Measurements from ENCODE around the gene ANKRD33.

The ANKRD33 gene

DNA sequence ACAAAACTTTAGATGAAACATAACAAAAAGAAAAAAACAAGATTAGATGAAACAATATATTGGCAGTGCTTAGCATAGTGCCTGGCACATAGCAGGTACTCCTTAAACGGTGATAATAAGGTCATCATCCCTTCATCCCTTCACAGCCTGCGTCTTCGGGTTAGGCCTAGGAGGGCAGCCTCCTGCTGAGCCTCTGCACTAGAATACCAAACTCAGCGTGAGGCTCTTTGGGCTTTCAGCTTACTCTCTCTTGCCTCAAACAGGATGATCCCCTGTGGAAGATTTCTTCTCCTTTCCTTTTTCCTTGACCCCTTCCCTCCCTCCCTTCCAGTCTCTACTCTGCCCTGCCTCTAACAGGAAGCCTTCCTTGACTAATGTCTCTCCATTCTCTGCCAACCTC is 25.0 kb upstream of the ANKRD33 start:
- no peak for DNase-seq

DNA sequence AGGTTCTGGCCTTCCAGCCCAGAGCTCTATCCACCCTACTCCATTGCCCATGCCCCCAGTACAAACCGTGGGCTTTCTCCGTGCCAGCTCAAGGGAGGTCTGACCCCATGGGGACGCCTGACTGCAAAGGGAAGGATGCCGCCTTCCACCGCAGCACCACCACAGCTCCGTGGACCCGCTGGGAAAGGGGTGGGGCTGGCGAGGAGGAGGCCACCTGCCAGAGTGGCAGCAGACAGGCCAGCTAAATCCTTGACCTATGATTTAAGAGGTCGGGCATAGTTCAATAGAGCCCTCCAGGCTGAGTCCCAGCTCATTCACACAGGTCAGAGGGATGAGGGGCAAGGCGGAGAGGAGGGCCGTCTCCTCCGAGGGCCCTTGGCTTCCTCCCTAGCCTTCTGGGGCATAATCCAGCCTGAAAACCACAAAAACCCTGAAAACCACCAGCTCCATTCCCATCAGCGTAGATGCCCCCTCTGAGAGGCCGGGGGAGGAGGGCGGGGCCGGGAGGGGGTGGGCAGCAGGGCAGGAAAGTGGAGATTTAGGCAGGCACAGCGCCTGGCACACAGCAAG is 24.5 kb upstream of the ANKRD33 start:
- no peak for DNase-seq

DNA sequence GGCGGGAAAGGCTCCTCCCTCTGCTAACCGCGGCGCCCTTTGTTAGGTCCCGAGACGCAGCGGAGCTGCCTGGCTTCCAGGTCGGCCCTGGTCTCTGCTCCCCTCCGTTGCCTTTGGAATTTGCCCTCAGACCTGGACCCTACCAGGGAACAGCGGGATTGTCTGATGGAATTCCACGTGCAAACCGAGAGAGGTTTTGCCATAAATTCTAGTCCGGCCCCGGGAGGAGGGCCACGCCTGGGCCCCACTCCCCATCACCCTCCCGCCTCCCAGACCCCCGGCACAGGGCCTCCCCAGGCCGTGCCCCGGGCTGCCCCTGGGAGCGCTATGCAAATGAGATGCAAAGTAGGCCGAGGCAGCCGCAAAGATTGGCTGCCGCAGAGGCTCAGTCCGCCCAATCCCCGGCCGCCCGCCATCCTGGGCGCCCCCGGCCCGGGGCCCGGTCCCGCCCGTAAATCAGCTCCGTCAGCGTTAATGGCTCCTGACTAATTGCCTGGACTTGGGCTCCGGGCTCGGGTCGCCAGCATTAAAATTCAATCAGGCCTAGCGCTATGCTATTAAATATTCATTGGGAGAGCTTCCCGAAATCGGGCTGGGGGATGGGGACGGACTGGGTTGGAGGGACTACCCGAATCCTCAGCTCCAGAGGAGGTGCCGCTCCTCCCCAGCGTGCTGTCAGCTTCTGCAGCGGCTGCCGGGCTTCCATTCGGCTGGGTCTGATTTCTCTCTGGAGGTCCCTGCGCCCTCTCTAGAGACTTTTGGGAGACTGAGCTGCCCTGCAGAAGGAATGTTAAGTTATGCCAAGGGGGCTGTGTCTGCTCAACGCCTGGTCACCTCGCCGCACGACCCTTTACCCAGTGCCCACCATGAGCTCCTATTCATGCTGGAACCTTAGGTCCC is 23.7 kb upstream of the ANKRD33 start:
- DNase-seq = no peak

DNA sequence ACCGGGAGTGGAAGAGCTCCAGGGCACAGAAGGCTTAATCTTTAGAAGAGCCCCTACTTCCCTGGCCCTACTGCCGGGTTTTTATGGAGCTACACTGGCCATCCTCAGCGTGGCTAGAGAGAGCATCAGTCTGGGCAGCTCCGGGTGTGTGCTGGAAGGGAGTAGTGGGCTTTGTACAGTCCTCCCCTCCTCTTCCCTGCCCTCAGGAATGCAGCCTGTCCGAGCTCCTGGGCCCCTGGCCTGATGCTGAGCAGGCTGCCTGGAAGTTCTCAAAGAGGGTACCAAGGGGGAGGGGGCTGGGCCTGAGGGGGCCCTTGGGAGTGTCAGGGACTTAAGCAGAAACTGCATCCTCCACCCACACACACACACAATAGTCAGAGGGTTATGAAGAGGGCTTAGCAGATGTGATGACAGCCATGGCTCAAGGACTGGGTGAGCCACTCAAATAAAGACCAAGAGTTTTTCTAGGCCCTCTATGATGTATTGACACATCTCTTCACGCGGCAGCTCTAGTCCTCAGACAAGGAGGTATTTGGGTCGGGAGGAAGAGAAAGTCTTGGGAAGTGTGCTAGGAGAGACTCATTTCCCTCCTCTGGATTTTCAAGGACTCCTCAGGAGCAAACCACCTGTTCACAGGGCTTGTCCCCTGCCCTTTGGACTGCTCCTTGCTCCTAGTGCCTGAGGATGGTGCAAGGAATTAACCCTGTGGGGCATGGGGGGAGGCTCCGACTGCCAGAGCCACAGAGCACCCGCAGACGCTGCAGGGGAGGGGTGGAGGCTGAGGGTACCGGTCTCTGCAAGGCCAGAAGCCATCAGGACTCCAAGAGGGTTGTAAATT is 22.9 kb upstream of the ANKRD33 start:
- no peak for DNase-seq

DNA sequence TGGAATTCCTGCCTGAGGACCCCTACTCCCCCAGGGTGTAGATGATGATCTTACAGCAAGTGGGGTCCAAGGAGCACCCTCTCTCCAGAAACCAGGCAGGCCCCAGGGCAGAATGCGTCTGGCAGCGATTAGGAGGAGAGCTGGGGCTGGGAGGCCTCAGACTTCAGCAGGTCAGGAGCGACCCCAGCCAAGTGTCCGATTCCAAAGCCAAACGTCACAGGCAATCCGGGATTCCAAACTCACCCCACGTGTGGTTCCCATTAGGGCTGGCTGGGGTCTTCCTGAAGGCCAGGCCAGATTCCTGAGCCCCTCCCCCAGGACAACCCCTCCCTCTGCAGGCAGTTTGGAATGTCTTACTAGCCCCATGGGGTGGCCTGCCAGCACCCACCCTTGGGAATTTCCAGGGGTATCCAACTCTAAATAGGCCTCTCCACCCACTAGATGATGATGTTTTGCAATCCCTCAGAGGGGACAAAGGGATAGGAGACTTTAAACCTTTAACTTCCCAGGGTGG is 22.1 kb upstream of the ANKRD33 start:
- no peak for DNase-seq

DNA sequence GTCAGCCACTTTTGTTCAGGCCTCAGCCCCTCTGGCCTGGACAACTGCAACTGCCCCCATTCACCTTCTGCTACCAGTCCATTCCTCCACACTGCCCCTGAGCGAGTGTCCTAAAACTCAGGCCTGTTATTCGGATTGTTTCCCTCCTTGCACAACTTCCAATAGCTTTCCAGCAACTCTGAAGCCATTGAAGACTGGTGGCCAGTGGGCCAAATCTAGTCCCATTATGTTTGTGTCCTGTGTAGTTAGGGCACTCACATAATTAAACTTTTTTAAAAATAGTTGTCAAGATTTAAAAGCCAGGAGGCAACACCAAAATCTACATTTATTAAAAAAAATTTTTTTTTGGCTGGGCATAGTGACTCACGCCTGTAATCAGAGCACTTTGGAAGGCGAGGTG is 21.6 kb upstream of the ANKRD33 start:
- DNase-seq = no peak

DNA sequence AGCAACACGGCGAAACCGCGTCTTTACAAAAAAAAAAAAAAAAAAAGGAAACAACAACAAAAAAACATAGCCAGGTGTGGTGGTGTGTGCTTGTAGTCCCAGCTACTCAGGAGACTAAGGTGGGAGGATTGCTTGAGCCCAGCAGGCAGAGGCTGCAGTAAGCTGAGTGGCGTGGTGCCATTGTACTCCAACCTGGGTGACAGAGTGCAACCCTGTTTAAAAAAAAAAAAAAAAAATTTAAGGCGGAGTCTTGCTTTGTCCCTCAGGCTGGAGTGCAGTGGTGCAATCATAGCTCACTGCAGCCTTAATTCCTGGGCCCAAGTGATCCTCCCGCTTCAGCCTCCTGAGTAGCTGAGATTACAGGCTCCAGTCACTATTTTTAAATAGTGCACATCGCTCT is 21.1 kb upstream of the ANKRD33 start:
- no peak for DNase-seq

DNA sequence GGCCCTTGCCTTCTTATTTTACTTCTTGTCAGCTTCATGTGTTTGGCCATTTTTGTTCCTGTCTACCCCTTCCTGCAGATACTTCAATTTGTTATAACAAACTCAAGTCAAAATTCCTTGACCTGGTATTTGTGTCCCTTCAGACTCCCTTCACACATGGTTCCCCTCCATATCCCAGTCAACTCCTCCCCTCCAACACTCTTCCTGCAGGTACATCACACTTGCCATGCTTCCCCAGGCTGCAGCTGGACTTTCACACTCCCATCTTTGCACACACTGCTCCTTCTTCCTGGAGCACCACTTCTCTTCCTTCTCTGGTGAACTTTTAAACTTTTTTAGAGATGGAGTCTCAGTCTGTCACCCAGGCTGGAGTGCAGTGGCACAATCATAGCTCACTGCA is 20.5 kb upstream of the ANKRD33 start:
- no peak for DNase-seq

DNA sequence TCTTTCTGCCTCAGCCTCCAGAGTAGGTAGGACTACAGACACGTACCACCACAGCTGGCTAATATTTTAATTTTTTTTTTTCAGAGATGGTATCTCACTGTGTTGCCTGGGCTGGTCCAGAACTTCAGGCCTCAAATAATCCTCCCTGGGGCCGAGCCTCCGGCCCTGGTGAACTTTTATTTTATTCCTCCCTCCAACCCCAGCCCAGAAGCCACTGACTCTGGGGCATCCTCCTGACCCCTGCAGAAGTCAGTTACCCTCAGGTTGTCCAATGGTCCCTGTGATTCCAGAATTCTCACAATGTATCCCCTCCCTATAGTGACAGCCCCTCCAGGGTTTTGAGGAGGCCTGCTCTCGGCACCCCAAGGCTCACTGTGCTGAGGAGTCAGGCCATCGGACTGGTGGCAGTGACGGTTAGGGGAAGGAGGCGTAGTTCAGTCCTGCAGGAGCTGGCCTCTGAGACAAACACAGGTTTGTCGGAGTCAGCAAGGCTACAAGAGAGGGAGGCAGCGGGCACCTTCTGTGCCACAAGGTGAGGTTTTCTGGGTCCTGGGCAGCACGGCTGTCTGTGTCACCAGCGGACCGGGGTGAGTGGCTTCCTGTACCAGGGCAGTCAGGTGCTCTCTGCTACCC is 20.0 kb upstream of the ANKRD33 start:
- no peak for DNase-seq

DNA sequence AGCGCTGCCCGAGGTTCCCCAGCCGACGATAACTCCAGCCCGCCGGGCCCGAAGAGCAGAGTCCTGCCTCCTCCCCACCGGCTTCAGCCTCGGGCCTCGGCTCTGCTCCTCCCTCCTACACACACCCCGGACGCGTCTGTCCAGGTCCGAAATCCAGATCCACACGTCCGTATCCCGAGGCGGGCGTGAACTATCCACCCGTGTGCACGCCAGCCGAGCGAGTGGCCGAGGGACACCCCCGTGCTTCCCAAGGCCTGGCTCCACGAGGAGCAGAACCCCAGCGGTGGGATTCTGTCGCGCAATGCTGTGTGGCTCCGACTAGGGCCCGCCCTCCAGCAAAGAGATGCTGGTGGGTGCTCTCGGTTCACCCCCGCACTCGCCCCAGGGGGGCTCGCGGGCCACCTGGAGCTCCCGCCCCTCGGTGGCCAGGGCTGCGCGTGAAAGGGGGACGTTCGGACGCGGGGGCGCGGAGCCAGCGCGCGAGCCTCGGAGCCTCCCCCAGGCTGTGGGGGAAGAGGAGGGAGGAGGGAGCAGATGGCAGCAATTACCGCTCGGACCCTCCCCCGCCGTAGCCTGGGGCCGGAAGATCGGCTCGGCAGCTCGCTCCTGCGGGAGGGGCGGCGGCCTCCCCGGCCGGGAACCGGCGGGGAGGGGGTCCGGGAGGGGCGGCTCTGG is 18.9 kb upstream of the ANKRD33 start:
- no peak for DNase-seq

DNA sequence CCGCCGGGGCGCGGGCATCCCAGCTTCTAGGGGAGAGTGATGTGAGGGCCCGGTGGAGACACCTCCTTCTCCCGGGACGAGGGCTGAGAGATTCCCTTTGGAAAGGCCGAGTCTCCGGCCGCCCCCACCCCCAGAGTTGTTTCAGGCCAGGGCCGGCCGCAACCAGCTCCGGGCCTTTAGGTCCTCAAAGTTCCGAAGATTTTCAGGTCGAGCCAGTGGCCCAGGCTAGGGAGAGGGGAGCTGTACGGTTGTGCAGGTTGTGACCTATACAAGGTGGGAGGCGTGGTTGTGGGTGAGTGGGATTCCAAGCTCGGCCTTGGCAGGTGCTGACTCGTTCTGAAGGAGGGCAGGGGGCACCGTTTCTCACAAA is 18.4 kb upstream of the ANKRD33 start:
- DNase-seq = no peak

DNA sequence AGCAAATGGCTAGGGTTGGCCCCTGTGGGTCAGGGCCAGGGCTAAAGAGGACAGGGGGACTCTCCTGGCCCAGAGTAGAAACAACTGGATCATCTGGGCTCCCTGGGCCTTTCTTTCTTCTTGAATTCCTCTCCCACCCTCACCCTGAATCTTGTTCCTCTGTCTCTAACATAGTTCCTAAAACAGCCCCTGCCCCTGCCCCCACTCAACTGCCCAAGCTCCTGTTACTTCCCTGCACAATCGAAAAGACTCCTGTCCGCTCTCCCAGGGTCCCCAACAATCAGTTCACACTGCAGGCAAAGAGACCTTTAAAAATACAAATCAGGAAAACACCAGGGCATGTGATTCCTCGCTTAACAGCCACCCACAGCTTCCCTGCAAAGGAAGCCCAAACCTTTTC is 18.0 kb upstream of the ANKRD33 start:
- DNase-seq = no peak

DNA sequence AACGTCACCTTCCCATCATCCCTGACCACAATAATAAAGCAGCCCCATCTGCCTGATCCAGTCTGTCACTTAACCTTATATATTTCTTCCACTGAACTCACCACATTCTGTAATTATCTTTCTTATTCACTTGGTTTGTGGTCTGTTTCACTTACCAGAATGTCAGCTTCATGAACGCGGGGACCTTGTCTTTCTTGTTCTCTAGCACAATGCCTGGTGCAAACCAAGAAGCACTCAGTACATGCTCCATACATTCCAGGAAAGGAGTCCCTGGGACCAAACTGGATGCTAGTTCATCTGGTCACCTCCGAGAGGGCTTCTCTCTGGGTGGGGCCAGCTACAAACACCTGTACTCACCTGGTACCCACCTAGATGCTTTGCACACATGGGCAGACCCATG is 17.4 kb upstream of the ANKRD33 start:
- no peak for DNase-seq

DNA sequence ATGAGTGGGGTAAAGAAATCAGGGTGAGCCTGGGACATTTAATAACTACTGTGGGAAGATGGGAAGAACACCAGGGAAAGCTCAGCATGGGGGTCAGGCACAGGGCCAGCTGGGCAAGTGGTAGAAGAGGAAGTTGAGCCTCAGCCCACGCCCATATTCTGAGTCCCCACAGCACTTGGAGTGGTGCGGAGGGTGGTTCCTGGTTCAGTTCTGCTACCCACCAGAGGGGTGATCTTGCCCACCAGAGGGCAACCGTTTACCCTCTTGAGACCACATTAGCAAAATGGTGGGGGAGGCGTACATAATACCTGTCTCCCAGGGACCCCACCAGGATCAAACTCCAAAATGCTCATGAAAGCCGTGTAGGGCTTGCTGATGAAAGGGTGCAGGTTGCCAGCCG is 16.8 kb upstream of the ANKRD33 start:
- no peak for DNase-seq

DNA sequence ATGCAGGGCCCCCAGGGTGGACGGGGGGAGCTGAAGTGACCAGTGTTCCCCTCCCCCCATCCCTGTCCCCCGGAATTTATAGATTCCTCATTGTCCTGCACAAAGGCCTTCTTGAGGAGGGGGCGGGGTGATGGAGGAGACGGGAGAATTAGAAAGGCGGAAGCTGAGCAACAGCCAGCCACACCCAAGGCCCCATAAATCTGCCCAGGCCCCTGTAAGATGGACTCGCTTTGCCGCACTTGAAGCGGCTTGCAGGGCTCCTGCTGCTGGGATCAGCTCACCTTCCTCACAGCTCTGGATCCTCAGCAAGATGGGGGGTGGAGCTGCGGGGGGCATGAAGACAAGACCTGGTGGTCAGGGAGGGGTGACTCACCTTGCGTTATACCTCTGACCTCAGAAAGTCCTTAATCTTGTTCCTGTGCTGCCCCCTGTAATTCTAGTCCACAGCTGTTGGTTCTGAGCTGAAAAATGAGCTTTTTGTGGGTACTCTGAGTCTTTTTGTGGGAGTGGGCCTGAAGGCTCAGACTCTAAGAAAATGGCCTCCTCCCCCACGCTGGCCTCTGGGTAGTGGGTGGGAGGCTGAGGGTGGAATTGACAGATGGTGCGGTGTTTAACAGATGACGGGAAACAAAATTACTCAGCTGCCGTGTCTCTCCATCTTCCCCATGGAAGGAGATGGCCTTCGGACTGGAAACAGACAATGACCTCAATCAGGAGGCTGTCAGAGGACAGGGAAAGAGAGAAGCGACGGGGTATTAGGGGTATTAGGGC is 15.8 kb upstream of the ANKRD33 start:
- no peak for DNase-seq

DNA sequence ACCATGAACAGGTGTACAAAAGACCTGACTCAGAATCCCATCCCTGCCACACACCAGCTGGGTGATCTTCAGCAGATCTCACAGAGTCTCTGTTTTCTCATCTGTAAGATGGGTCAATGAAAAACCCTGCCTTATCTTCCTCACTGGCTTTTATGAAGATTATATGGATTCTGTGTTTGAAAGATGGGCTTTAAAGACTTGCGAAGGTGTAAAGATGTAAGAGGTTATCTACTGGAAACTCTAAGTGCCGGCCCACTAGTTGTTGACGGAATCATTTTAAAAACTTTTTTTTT is 15.3 kb upstream of the ANKRD33 start:
- DNase-seq = no peak

DNA sequence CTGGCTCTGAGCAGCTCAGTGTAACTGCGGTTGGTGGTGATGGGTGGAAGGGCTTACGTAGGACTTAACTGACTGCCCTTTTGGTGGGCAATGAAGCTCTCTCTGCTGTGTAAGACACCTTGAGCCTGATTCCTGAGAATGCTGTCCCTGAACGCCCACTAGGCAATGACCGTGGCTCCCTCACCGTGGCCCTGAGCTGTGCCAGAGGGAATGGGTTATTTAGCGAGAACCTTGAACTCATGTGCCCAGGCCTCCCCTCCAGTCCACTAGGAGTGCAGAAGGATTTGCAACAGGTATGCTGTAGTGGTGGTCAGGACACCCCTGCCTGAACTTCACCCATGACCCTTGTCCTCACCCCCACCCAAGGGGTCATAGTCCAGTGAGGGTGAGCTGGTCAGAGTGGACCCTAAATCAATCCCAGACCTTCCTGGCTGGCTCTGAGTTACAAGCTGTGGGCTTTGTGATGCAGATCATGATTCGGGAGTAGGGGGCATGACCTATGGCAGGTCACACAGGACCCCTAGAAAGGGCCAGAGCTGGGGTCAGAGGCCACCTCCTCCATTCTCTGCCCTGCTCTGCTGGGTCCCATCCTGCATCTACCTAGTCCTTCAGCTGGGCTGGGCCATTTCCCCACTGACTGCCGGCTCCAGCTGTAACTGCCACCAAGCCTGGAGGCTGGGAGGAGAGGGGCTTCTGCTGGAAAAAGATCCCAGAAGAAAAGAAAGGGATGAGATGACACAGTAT is 14.5 kb upstream of the ANKRD33 start:
- no peak for DNase-seq

DNA sequence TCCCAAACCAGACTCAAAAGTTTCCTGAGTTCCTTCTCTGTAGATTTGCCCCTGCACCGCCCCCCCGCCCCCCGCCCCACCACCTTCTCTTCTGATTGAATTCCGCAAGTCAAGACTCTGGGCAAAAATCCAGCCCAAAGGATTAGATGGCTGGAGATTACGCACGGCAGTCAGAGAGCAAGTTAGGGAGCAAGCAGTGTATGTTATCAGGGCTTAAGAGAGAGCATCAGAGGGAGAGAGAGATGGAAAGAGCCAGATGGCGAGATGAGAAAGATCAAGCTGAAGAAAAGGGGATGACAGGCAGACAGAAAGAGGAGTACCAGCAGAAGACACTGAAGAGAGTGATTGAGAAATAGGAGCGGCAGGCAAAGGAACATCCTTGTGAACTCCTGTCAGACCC is 13.9 kb upstream of the ANKRD33 start:
- DNase-seq = no peak

DNA sequence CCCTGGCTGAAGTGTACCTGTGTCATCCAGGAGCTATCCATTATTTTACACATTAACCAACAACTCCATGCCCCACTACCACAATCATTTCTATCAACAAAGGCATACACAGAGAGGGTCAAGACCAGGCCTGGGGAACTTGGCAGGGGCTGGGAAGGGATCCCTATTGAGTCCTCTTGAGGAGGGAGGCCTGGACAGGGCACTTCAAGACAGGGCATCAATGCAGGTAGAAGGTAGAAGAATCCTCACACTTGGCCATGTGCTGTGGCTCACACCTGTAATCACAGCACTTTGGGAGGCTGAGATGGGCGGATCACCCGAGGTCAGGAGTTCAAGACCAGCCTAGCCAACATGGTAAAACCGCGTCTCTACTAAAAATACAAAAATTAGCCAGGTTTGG is 13.4 kb upstream of the ANKRD33 start:
- DNase-seq = no peak

DNA sequence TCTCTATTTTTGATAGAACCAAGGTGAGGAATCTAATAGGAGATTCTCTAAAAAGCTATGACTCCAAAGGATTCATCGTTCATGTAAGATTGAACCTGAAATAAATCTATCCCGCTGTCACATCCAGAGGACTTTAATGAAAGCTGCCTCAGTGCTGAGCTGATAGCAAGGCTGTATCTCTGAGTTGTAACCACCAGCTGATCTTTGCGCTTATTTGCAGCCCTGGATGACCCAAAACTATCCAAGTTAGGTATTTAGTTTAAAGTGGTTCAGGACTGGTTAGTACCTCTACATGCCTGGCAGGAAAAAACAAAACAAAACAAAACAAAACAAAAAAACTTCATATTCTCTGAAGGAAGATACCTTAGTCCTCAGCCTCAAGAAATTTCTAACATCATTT is 8.8 kb upstream of the ANKRD33 start:
- DNase-seq = no peak

DNA sequence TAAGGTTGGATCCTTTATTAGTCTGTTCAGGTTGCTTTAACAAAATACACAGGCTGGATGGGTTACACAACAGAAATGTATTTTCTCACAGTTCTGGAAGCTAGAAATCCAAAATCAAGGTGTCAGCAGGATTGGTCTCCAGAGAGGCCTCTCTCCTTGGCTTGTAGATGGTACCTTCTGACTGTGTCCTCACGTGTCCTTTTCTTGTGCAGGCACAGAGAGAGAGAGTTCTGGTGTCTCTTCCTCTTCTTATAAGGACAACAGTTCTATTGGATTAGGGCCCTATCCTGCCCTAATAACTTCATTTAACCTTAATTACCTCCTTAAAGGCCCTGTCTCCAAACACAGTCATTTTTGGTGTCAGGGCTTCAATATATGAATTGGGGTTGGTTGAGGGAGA is 4.6 kb upstream of the ANKRD33 start:
- DNase-seq = no peak

Data from CD4-positive, alpha-beta T cell treated with Interleukin-21 for 1 hour (primary cell).